GM21447 (cell line): ENCODE measurements around the gene ZNF385B.

ENCODE experiments used
- ATAC-seq: cut with Tn5 transposase; IDR thresholded peaks from one replicate; pipeline ENCODE4 v1.9.1; 2021; ENCODE audit not compliant: unreplicated experiment

ZNF385B gene

GRCh38 chr2:179686069-179686468 is 175.3 kb downstream of the ZNF385B start:
- ATAC-seq, result no peak

- no peak for ATAC-seq
Measured at GRCh38 chr2:179685146-179685545, 176.3 kb downstream of the ZNF385B start.

GRCh38 chr2:179682756-179683155 is 178.7 kb downstream of the ZNF385B start:
- ATAC-seq, result no peak

- no peak for ATAC-seq
Measured at GRCh38 chr2:179677746-179678505, 183.5 kb downstream of the ZNF385B start.

- ATAC-seq, result no peak
Measured at GRCh38 chr2:179677077-179677688, 184.2 kb downstream of the ZNF385B start.

- no peak for ATAC-seq
Measured at GRCh38 chr2:179675435-179675834, 186.0 kb downstream of the ZNF385B start.

GRCh38 chr2:179671043-179671981 is 190.1 kb downstream of the ZNF385B start:
- ATAC-seq, result no peak

GRCh38 chr2:179669196-179669595 is 192.2 kb downstream of the ZNF385B start:
- no peak for ATAC-seq

- ATAC-seq, result no peak
Measured at GRCh38 chr2:179664972-179665812, 196.2 kb downstream of the ZNF385B start.

GRCh38 chr2:179661986-179662385 is 199.4 kb downstream of the ZNF385B start:
- ATAC-seq, result no peak

- no peak for ATAC-seq
Measured at GRCh38 chr2:179657068-179657595, 204.3 kb downstream of the ZNF385B start.

- ATAC-seq, result no peak
Measured at GRCh38 chr2:179655627-179656026, 205.8 kb downstream of the ZNF385B start.

GRCh38 chr2:179654806-179655205 is 206.6 kb downstream of the ZNF385B start:
- no peak for ATAC-seq

GRCh38 chr2:179652296-179652695 is 209.1 kb downstream of the ZNF385B start:
- no peak for ATAC-seq

GRCh38 chr2:179650420-179650819 is 211.0 kb downstream of the ZNF385B start:
- no peak for ATAC-seq

GRCh38 chr2:179646862-179647587 is 214.4 kb downstream of the ZNF385B start:
- ATAC-seq, result no peak

GRCh38 chr2:179646173-179646769 is 215.1 kb downstream of the ZNF385B start:
- ATAC-seq, result no peak

GRCh38 chr2:179645047-179645446 is 216.4 kb downstream of the ZNF385B start:
- no peak for ATAC-seq

GRCh38 chr2:179642462-179642861 is 218.9 kb downstream of the ZNF385B start:
- ATAC-seq, result no peak
